H9 (cell line): ENCODE data around the gene CSRNP2. TPM values are rescaled to one million over a fixed set of nuclear protein-coding genes. Genes with fewer than 3 reads are reported as not detected.

Experiments
- DNase-seq: peaks from one replicate; pipeline ENCODE4 v3.0.0-alpha.2; 2017
- H2AFZ ChIP-seq: one replicate; pipeline ENCODE4 v1.6.1; 2013; ENCODE audit warnings: mild to moderate bottlenecking, low read length, control low read depth, moderate library complexity
- H2AK5ac ChIP-seq: 2 replicates; pipeline ENCODE4 v1.6.1; 2013; ENCODE audit warnings: low read length, control low read depth, mixed read lengths; ENCODE audit not compliant: insufficient read length
- H2BK120ac ChIP-seq: one replicate; pipeline ENCODE4 v1.6.1; 2013; ENCODE audit warnings: low read depth, mild to moderate bottlenecking, low read length, control low read depth, inconsistent platforms; ENCODE audit not compliant: poor library complexity, severe bottlenecking
- H2BK12ac ChIP-seq: 2 replicates; pipeline ENCODE4 v1.6.1; 2013; ENCODE audit warnings: low read length, control low read depth, mixed read lengths, low read depth; ENCODE audit not compliant: insufficient read length
- H2BK15ac ChIP-seq: 2 replicates; pipeline ENCODE4 v1.6.1; 2013; ENCODE audit warnings: low read depth, low read length, control low read depth
- H2BK20ac ChIP-seq: one replicate; pipeline ENCODE4 v1.6.1; 2013; ENCODE audit warnings: low read depth, mild to moderate bottlenecking, low read length, control low read depth, inconsistent platforms; ENCODE audit not compliant: poor library complexity, severe bottlenecking
- H2BK5ac ChIP-seq: 2 replicates; pipeline ENCODE4 v1.6.1; 2013; ENCODE audit warnings: low read length, control low read depth, mixed read lengths; ENCODE audit not compliant: insufficient read length
- H3K14ac ChIP-seq: 2 replicates; pipeline ENCODE4 v1.6.1; 2013; ENCODE audit warnings: low read length, control low read depth; ENCODE audit not compliant: insufficient read depth
- H3K18ac ChIP-seq: 2 replicates; pipeline ENCODE4 v1.6.1; 2013; ENCODE audit warnings: low read depth, mild to moderate bottlenecking, mixed read lengths, low read length, control low read depth; ENCODE audit not compliant: insufficient read length
- H3K23ac ChIP-seq: 2 replicates; pipeline ENCODE4 v1.6.1; 2013; ENCODE audit warnings: low read length, control low read depth, mixed read lengths, low read depth; ENCODE audit not compliant: insufficient read length
- H3K23me2 ChIP-seq: 2 replicates; pipeline ENCODE4 v1.6.1; 2013; ENCODE audit warnings: low read depth, mild to moderate bottlenecking, mixed read lengths, low read length, control low read depth; ENCODE audit not compliant: insufficient read length, poor library complexity, severe bottlenecking
- H3K27ac ChIP-seq: 2 replicates; pipeline ENCODE4 v1.5.1; 2013; ENCODE audit warnings: low read length, control low read depth, mixed read lengths, low read depth; ENCODE audit not compliant: insufficient read length
- H3K27me3 ChIP-seq: 2 replicates; pipeline ENCODE4 v1.6.1; 2013; ENCODE audit warnings: low read length, control low read depth, inconsistent platforms; ENCODE audit not compliant: insufficient read depth
- H3K4ac ChIP-seq: 2 replicates; pipeline ENCODE4 v1.6.1; 2013; ENCODE audit warnings: low read depth, mild to moderate bottlenecking, control low read depth, inconsistent platforms, low read length, moderate library complexity
- H3K4me1 ChIP-seq: 2 replicates; pipeline ENCODE4 v1.6.1; 2013; ENCODE audit warnings: low read length, control low read depth, inconsistent platforms; ENCODE audit not compliant: insufficient read depth
- H3K4me2 ChIP-seq: 2 replicates; pipeline ENCODE4 v1.6.1; 2013; ENCODE audit warnings: low read length, control low read depth, mixed read lengths; ENCODE audit not compliant: insufficient read length, insufficient read depth
- H3K56ac ChIP-seq: 2 replicates; pipeline ENCODE4 v1.6.1; 2013; ENCODE audit warnings: low read depth, mild to moderate bottlenecking, mixed read lengths, low read length, control low read depth; ENCODE audit not compliant: insufficient read length
- H3K79me1 ChIP-seq: 2 replicates; pipeline ENCODE4 v1.6.1; 2013; ENCODE audit warnings: low read depth, mild to moderate bottlenecking, moderate library complexity, low read length, control low read depth, inconsistent platforms; ENCODE audit not compliant: insufficient read depth, poor library complexity, severe bottlenecking
- H3K79me2 ChIP-seq: 2 replicates; pipeline ENCODE4 v1.6.1; 2013; ENCODE audit warnings: low read length, control low read depth, inconsistent platforms; ENCODE audit not compliant: insufficient read depth
- H3K9ac ChIP-seq: 2 replicates; pipeline ENCODE4 v1.6.1; 2013; ENCODE audit warnings: low read length, control low read depth, mixed read lengths; ENCODE audit not compliant: insufficient read length; ENCODE audit errors: extremely low read depth
- H3K9me3 ChIP-seq: one replicate; pipeline ENCODE4 v1.6.1; 2013; ENCODE audit warnings: low read depth, low read length, inconsistent platforms; ENCODE audit not compliant: control insufficient read depth
- H3T11ph ChIP-seq: one replicate; pipeline ENCODE4 v1.6.1; 2013; ENCODE audit warnings: mild to moderate bottlenecking, low read length, control low read depth, inconsistent platforms
- H4K20me1 ChIP-seq: one replicate; pipeline ENCODE4 v1.6.1; 2013; ENCODE audit not compliant: control insufficient read depth, insufficient read length, insufficient read depth
- H4K5ac ChIP-seq: 2 replicates; pipeline ENCODE4 v1.6.1; 2013; ENCODE audit warnings: low read depth, mild to moderate bottlenecking, mixed read lengths, low read length, control low read depth; ENCODE audit not compliant: insufficient read length
- H4K8ac ChIP-seq: replicated peaks from 2 replicates; pipeline ENCODE4 v1.6.1; 2013; ENCODE audit warnings: low read length, control low read depth, mixed read lengths, low read depth; ENCODE audit not compliant: insufficient read length
- H4K91ac ChIP-seq: 2 replicates; pipeline ENCODE4 v1.6.1; 2013; ENCODE audit warnings: low read depth, mild to moderate bottlenecking, moderate library complexity, mixed read lengths, low read length, control low read depth; ENCODE audit not compliant: insufficient read length
- H3K27ac Mint-ChIP-seq, 3 experiments: 2 replicates in 2 of 3; 3 replicates in 1 of 3; pipeline ENCODE4 v1.8.0; 2020 to 2021; ENCODE audit warnings: mixed read lengths in 3 of 3, mild to moderate bottlenecking in 1 of 3, moderate library complexity in 1 of 3
- H3K27me3 Mint-ChIP-seq: 2 replicates; pipeline ENCODE4 v1.8.0; 2021; ENCODE audit warnings: low read depth, mild to moderate bottlenecking, moderate library complexity, mixed read lengths
- H3K36me3 Mint-ChIP-seq, 3 experiments: 2 replicates in 2 of 3; 3 replicates in 1 of 3; pipeline ENCODE4 v1.8.0; 2020 to 2021; ENCODE audit warnings: low read depth in 3 of 3, mixed read lengths in 3 of 3; ENCODE audit not compliant: insufficient read depth in 1 of 3
- H3K4me1 Mint-ChIP-seq, 2 experiments: 2 replicates each; pipeline ENCODE4 v1.8.0; 2020; ENCODE audit warnings: mixed read lengths in 2 of 2
- H3K4me3 Mint-ChIP-seq, 2 experiments: 2 replicates in 1 of 2; 3 replicates in 1 of 2; pipeline ENCODE4 v1.8.0; 2020 to 2021; ENCODE audit warnings: mild to moderate bottlenecking in 2 of 2, mixed read lengths in 2 of 2, moderate library complexity in 1 of 2
- H3K9me3 Mint-ChIP-seq, 2 experiments: 2 replicates in 1 of 2; 3 replicates in 1 of 2; pipeline ENCODE4 v1.8.0; 2020; ENCODE audit warnings: mild to moderate bottlenecking in 2 of 2, mixed read lengths in 2 of 2, moderate library complexity in 1 of 2
- WGBS: extraction: QIAGEN DNeasy Blood & Tissue Kit; methylation state at CpG from one replicate; pipeline ENCODE4 v1.1.7; 2013; ENCODE audit warnings: missing lambda C conversion rate, low lambda C conversion rate, mixed read lengths; ENCODE audit not compliant: insufficient read length; ENCODE audit errors: extremely low coverage; 5-methylcytosine and 5-hydroxymethylcytosine counted together
- total RNA-seq: library from RNA; stranded (reverse); gene quantifications from 2 replicates; pipeline ENCODE4 v1.2.1, GENCODE V29; 2021
- TF ChIP-seq, protein P1 (sequence below): fragments of 200-600 bp; sonication (generic); conservative IDR thresholded peaks from 3 replicates; pipeline ENCODE4 v1.8.0; 2021; ENCODE audit warnings: antibody characterized with exemption, mild to moderate bottlenecking

Gene CSRNP2
- total RNA-seq, 1 experiment from 2014 or later, result 38.6 TPM

DNA sequence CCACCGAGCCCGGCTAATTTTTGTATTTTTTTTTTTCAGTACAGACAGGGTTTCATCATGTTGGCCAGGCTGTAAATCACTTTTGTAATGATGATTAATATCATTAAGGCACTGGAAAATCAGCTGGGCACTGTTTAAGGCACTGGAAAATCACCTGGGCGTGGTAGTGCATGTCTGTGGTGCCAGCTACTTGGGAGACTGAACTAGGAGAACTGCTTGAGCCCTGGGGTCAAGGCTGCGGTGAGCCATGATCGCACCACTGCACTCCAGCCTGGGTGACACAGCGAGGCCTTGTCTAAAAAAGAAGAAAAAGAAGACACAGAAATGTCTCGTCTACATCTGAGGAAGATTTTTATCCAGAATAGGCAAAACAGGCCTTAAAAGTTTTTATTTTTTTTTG, 70.0 kb downstream of the CSRNP2 start:
- Histone ChIP-seq H4K91ac (no peak overlapping the region), H3K56ac (no peak overlapping the region), H4K20me1 (no peaks in the 10 kb centered on the region), H2BK15ac (no peak overlapping the region), H2BK12ac (no peak overlapping the region), H3K4me1 (no peaks in the 10 kb centered on the region), H3K79me2 (peaks cover 6% of the 10 kb centered on the region; the same call in 1 of the 2 replicates), H3K9ac (no peak overlapping the region), H3K18ac (no peak overlapping the region), H2BK20ac (no peak overlapping the region), H2AK5ac (no peak overlapping the region), H4K5ac (no peak overlapping the region), H3T11ph (no peak overlapping the region), H2BK120ac (no peak overlapping the region), H3K14ac (no peak overlapping the region; the same call in 1 of the 2 replicates), H3K9me3 (no peaks in the 10 kb centered on the region), H3K79me1 (peaks cover 9% of the 10 kb centered on the region), H3K4me2 (no peak overlapping the region), H4K8ac (no peak overlapping the region), H3K27me3 (no peaks in the 10 kb centered on the region), H3K23ac (no peak overlapping the region), H3K23me2 (no peaks in the 10 kb centered on the region), H3K27ac (no peak overlapping the region), H2BK5ac (no peak overlapping the region), H3K4ac (no peak overlapping the region), H2AFZ (no peak overlapping the region)
- Mint-ChIP-seq H3K27me3 (no peaks in the 10 kb centered on the region), H3K36me3 (peaks cover 2 to 5% (median 4%) of the 10 kb centered on the region in 3 experiments; a peak in 5 of 7 replicates), H3K4me1 (peaks cover 30 to 37% of the 10 kb centered on the region in 2 experiments), H3K4me3 (no peak overlapping the region), H3K9me3 (no peaks in the 10 kb centered on the region), H3K27ac (peak overlapping the region in 1 of 3 experiments; percentile 73; a peak in 1 of 7 replicates)
- no peak for DNase-seq
- no CpG with 5 or more reads among the region's 7 CpGs for WGBS
- TF ChIP-seq, protein P1, sequence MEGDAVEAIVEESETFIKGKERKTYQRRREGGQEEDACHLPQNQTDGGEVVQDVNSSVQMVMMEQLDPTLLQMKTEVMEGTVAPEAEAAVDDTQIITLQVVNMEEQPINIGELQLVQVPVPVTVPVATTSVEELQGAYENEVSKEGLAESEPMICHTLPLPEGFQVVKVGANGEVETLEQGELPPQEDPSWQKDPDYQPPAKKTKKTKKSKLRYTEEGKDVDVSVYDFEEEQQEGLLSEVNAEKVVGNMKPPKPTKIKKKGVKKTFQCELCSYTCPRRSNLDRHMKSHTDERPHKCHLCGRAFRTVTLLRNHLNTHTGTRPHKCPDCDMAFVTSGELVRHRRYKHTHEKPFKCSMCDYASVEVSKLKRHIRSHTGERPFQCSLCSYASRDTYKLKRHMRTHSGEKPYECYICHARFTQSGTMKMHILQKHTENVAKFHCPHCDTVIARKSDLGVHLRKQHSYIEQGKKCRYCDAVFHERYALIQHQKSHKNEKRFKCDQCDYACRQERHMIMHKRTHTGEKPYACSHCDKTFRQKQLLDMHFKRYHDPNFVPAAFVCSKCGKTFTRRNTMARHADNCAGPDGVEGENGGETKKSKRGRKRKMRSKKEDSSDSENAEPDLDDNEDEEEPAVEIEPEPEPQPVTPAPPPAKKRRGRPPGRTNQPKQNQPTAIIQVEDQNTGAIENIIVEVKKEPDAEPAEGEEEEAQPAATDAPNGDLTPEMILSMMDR, result no peak
